GM18861 (cell line): ENCODE measurements around the gene PCDHB16.
"Not testable (repeated sequence)": the region's sequence is repeated elsewhere in the genome, so short reads cannot be mapped to it uniquely, and the experiment has no call there.

Source experiments
- ATAC-seq: cut with Tn5 transposase; IDR thresholded peaks from one replicate; pipeline ENCODE4 v1.9.1; 2021; ENCODE audit not compliant: unreplicated experiment

The PCDHB16 gene

GRCh38 chr5:141180313-141180712 lies 1.9 kb upstream of the PCDHB16 start:
- no peak for ATAC-seq

- ATAC-seq, result not testable (repeated sequence)
These were observed 2.1 kb downstream of the PCDHB16 start for GRCh38 chr5:141184117-141184855.

- ATAC-seq, result no peak
These were observed 4.8 kb downstream of the PCDHB16 start, which contains the start of gene PCDHB9 for GRCh38 chr5:141186897-141187512. PCDHB9 (plus strand) TSS chr5:141187161; CDS start chr5:141187319, 158 bp downstream.

GRCh38 chr5:141188682-141189081 lies 6.5 kb downstream of the PCDHB16 start:
- ATAC-seq, result not testable (repeated sequence)

- ATAC-seq, result not testable (repeated sequence)
These were observed 6.9 kb downstream of the PCDHB16 start for GRCh38 chr5:141189131-141189530.

GRCh38 chr5:141192110-141192725 lies 10.0 kb downstream of the PCDHB16 start, which contains the start of gene PCDHB10:
PCDHB10 (plus strand) TSS chr5:141192353; CDS start chr5:141192553, 200 bp downstream.
- no peak for ATAC-seq

- ATAC-seq, result not testable (repeated sequence)
These were observed 12.1 kb downstream of the PCDHB16 start for GRCh38 chr5:141194332-141194731.

GRCh38 chr5:141196363-141196762 lies 14.2 kb downstream of the PCDHB16 start:
- ATAC-seq, result no peak

GRCh38 chr5:141199359-141200235 lies 17.4 kb downstream of the PCDHB16 start, which contains the start of gene PCDHB11:
PCDHB11 (plus strand) TSS chr5:141199627; CDS start chr5:141199775, 148 bp downstream.
- no peak for ATAC-seq

- ATAC-seq, result not testable (repeated sequence)
These were observed 18.9 kb downstream of the PCDHB16 start for GRCh38 chr5:141201126-141201525.

- ATAC-seq, result not testable (repeated sequence)
These were observed 19.5 kb downstream of the PCDHB16 start for GRCh38 chr5:141201646-141202045.

- ATAC-seq, result no peak
These were observed 26.3 kb downstream of the PCDHB16 start, which contains the start of gene PCDHB12 for GRCh38 chr5:141208478-141208877. PCDHB12 (plus strand) TSS chr5:141208719; CDS start chr5:141208908, 189 bp downstream.

- not testable (repeated sequence) for ATAC-seq
These were observed 28.1 kb downstream of the PCDHB16 start for GRCh38 chr5:141210281-141210680.

GRCh38 chr5:141210849-141211248 lies 28.7 kb downstream of the PCDHB16 start:
- not testable (repeated sequence) for ATAC-seq

- not testable (repeated sequence) for ATAC-seq
These were observed 31.6 kb downstream of the PCDHB16 start, which contains the start of gene PCDHB13 for GRCh38 chr5:141213656-141214339. PCDHB13 (plus strand) TSS chr5:141213919; CDS start chr5:141214124, 205 bp downstream.

- not testable (repeated sequence) for ATAC-seq
These were observed 32.4 kb downstream of the PCDHB16 start for GRCh38 chr5:141214583-141214982.

GRCh38 chr5:141215504-141215903 lies 33.3 kb downstream of the PCDHB16 start:
- not testable (repeated sequence) for ATAC-seq

- not testable (repeated sequence) for ATAC-seq
These were observed 33.8 kb downstream of the PCDHB16 start for GRCh38 chr5:141216035-141216434.

GRCh38 chr5:141223112-141223783 lies 41.1 kb downstream of the PCDHB16 start, which contains the start of gene PCDHB14:
PCDHB14 (plus strand) TSS chr5:141223343; CDS start chr5:141223506, 163 bp downstream.
- ATAC-seq, result no peak
